ENCODE results near the gene SNAPC1.
A peak's percentile ranks its signal among the peaks of the same experiment; 100 is the strongest.
"Not testable (repeated sequence)": the region's sequence is repeated elsewhere in the genome, so short reads cannot be mapped to it uniquely, and the experiment has no call there.

The SNAPC1 gene

GRCh38 chr14:61750708-61751474, 11.3 kb upstream of the SNAPC1 start:
- DNase-seq: peak; percentile 67

GRCh38 chr14:61751475-61751989, 10.7 kb upstream of the SNAPC1 start:
- DNase-seq: no peak

GRCh38 chr14:61752626-61753025, 9.6 kb upstream of the SNAPC1 start:
- DNase-seq: no peak

- DNase-seq: no peak
These were observed 8.6 kb upstream of the SNAPC1 start for GRCh38 chr14:61753631-61754030.

- DNase-seq: no peak
These were observed 7.4 kb upstream of the SNAPC1 start for GRCh38 chr14:61754627-61755381.

- DNase-seq: not testable (repeated sequence)
These were observed 6.9 kb upstream of the SNAPC1 start for GRCh38 chr14:61755382-61755742.

GRCh38 chr14:61756135-61756534, 6.1 kb upstream of the SNAPC1 start:
- no peak for DNase-seq

GRCh38 chr14:61759878-61760277, 2.3 kb upstream of the SNAPC1 start:
- DNase-seq: no peak

GRCh38 chr14:61761557-61761956, 663 bp upstream of the SNAPC1 start:
- DNase-seq: no peak

GRCh38 chr14:61764342-61765122, 2.3 kb downstream of the SNAPC1 start:
- no peak for DNase-seq

- no peak for DNase-seq
These were observed 3.2 kb downstream of the SNAPC1 start for GRCh38 chr14:61765225-61765943.

- DNase-seq: no peak
These were observed 3.9 kb downstream of the SNAPC1 start for GRCh38 chr14:61766151-61766550.

GRCh38 chr14:61768240-61768639, 6.0 kb downstream of the SNAPC1 start:
- DNase-seq: no peak

GRCh38 chr14:61769893-61770292, 7.7 kb downstream of the SNAPC1 start:
- DNase-seq: no peak

GRCh38 chr14:61774861-61775260, 12.6 kb downstream of the SNAPC1 start:
- DNase-seq: no peak

- DNase-seq: no peak
These were observed 17.9 kb downstream of the SNAPC1 start for GRCh38 chr14:61780125-61780524.

- no peak for DNase-seq
These were observed 35.1 kb downstream of the SNAPC1 start for GRCh38 chr14:61797309-61797708.

- DNase-seq: no peak
These were observed 39.9 kb downstream of the SNAPC1 start for GRCh38 chr14:61802010-61802568.

GRCh38 chr14:61803755-61804154, 41.5 kb downstream of the SNAPC1 start:
- no peak for DNase-seq

- DNase-seq: no peak
These were observed 43.2 kb downstream of the SNAPC1 start for GRCh38 chr14:61805451-61805850.

- no peak for DNase-seq
These were observed 49.7 kb downstream of the SNAPC1 start for GRCh38 chr14:61811882-61812346.
